Type B pancreatic cell (in vitro differentiated cells): Measurements from ENCODE around the gene NPIPA7. TPM values are rescaled to one million over a fixed set of nuclear protein-coding genes. Genes with fewer than 3 reads are reported as not detected.
A peak's percentile ranks its signal among the peaks of the same experiment; 100 is the strongest.
"Not testable (repeated sequence)": the region's sequence is repeated elsewhere in the genome, so short reads cannot be mapped to it uniquely, and the experiment has no call there.

ENCODE experiments used
- DNase-seq: peaks from one replicate; pipeline ENCODE4 v3.0.0; 2021; ENCODE audit warnings: mixed read lengths; ENCODE audit not compliant: unreplicated experiment; ENCODE audit errors: extremely low spot score
- H3K27ac Mint-ChIP-seq: 2 replicates; pipeline ENCODE4 v1.8.0; 2021; ENCODE audit warnings: mild to moderate bottlenecking, mixed read lengths
- H3K27me3 Mint-ChIP-seq: 2 replicates; pipeline ENCODE4 v1.8.0; 2021; ENCODE audit warnings: mixed read lengths
- H3K36me3 Mint-ChIP-seq: 2 replicates; pipeline ENCODE4 v1.8.0; 2021; ENCODE audit warnings: mixed read lengths
- H3K4me1 Mint-ChIP-seq: one replicate; pipeline ENCODE4 v1.8.0; 2021; ENCODE audit warnings: mixed read lengths; ENCODE audit not compliant: unreplicated experiment
- H3K4me3 Mint-ChIP-seq: 2 replicates; pipeline ENCODE4 v1.8.0; 2021; ENCODE audit warnings: mild to moderate bottlenecking, mixed read lengths
- H3K9me3 Mint-ChIP-seq: 2 replicates; pipeline ENCODE4 v1.8.0; 2021; ENCODE audit warnings: mixed read lengths
- long read RNA-seq: library from polyadenylated mRNA; unstranded; transcript quantifications from one replicate; pipeline ENCODE4 v2.0.0, GENCODE V29; 2020
- total RNA-seq: library from RNA; stranded (reverse); gene quantifications from 2 replicates; pipeline ENCODE4 v1.2.1, GENCODE V29; 2021; ENCODE audit warnings: low replicate concordance

Gene NPIPA7
- 3.5 and 8.0 TPM in 2 replicates for total RNA-seq
- long read RNA-seq, partial matches to known transcripts: 0 of 2 reads
- long read RNA-seq, other reads (novel, unspliced or antisense): 2 of 2 reads

GRCh38 chr16:16378840-16379239, at the start of gene NPIPA7:
TSS of gene NPIPA7 (plus strand) at chr16:16379140. CDS start at chr16:16379245, 105 bp downstream.
- not testable (repeated sequence) for H3K9me3 Mint-ChIP-seq, H3K27ac Mint-ChIP-seq, DNase-seq, H3K27me3 Mint-ChIP-seq, H3K36me3 Mint-ChIP-seq, H3K4me1 Mint-ChIP-seq, H3K4me3 Mint-ChIP-seq

- H3K9me3 Mint-ChIP-seq, H3K27ac Mint-ChIP-seq, H3K4me3 Mint-ChIP-seq, H3K36me3 Mint-ChIP-seq, H3K27me3 Mint-ChIP-seq, DNase-seq, H3K4me1 Mint-ChIP-seq: not testable (repeated sequence)
Measured at GRCh38 chr16:16331466-16331865, 47.5 kb upstream of the NPIPA7 start.

- not testable (repeated sequence) for H3K4me3 Mint-ChIP-seq, H3K27ac Mint-ChIP-seq, H3K36me3 Mint-ChIP-seq, DNase-seq, H3K4me1 Mint-ChIP-seq, H3K27me3 Mint-ChIP-seq, H3K9me3 Mint-ChIP-seq
Measured at GRCh38 chr16:16357556-16357955, 21.4 kb upstream of the NPIPA7 start.

GRCh38 chr16:16358539-16359240, 20.2 kb upstream of the NPIPA7 start:
- not testable (repeated sequence) for H3K4me3 Mint-ChIP-seq, H3K27me3 Mint-ChIP-seq, H3K27ac Mint-ChIP-seq, H3K4me1 Mint-ChIP-seq, H3K9me3 Mint-ChIP-seq, DNase-seq, H3K36me3 Mint-ChIP-seq

- H3K4me1 Mint-ChIP-seq: not testable (repeated sequence)
Measured at GRCh38 chr16:16363595-16363994, 15.3 kb upstream of the NPIPA7 start.

GRCh38 chr16:16364100-16364499, 14.8 kb upstream of the NPIPA7 start:
- H3K4me3 Mint-ChIP-seq, H3K9me3 Mint-ChIP-seq, H3K36me3 Mint-ChIP-seq, H3K4me1 Mint-ChIP-seq, DNase-seq, H3K27me3 Mint-ChIP-seq, H3K27ac Mint-ChIP-seq: not testable (repeated sequence)

More at GRCh38 chr16:16363595-16363994, 15.3 kb upstream of the NPIPA7 start:
- H3K27me3 Mint-ChIP-seq, H3K27ac Mint-ChIP-seq, H3K36me3 Mint-ChIP-seq, H3K4me3 Mint-ChIP-seq, DNase-seq, H3K9me3 Mint-ChIP-seq: not testable (repeated sequence)

GRCh38 chr16:16364701-16365100, 14.2 kb upstream of the NPIPA7 start:
- not testable (repeated sequence) for DNase-seq, H3K27me3 Mint-ChIP-seq, H3K36me3 Mint-ChIP-seq, H3K4me1 Mint-ChIP-seq, H3K4me3 Mint-ChIP-seq, H3K9me3 Mint-ChIP-seq, H3K27ac Mint-ChIP-seq

- not testable (repeated sequence) for H3K4me3 Mint-ChIP-seq, H3K27me3 Mint-ChIP-seq, H3K4me1 Mint-ChIP-seq, H3K9me3 Mint-ChIP-seq, H3K36me3 Mint-ChIP-seq, H3K27ac Mint-ChIP-seq
- peak; percentile 57 for DNase-seq
Measured at GRCh38 chr16:16365319-16365718, 13.6 kb upstream of the NPIPA7 start.

- DNase-seq, H3K27ac Mint-ChIP-seq, H3K9me3 Mint-ChIP-seq, H3K4me1 Mint-ChIP-seq, H3K36me3 Mint-ChIP-seq, H3K27me3 Mint-ChIP-seq, H3K4me3 Mint-ChIP-seq: not testable (repeated sequence)
Measured at GRCh38 chr16:16365851-16366250, 13.1 kb upstream of the NPIPA7 start.

- H3K4me1 Mint-ChIP-seq, H3K27me3 Mint-ChIP-seq, H3K9me3 Mint-ChIP-seq, H3K4me3 Mint-ChIP-seq, H3K36me3 Mint-ChIP-seq, H3K27ac Mint-ChIP-seq: not testable (repeated sequence)
- peak; percentile 66 for DNase-seq
Measured at GRCh38 chr16:16366552-16367284, 12.2 kb upstream of the NPIPA7 start.

- DNase-seq, H3K27me3 Mint-ChIP-seq, H3K4me3 Mint-ChIP-seq, H3K27ac Mint-ChIP-seq, H3K36me3 Mint-ChIP-seq, H3K9me3 Mint-ChIP-seq, H3K4me1 Mint-ChIP-seq: not testable (repeated sequence)
Measured at GRCh38 chr16:16367285-16367628, 11.7 kb upstream of the NPIPA7 start.

- not testable (repeated sequence) for H3K27ac Mint-ChIP-seq, H3K4me3 Mint-ChIP-seq, H3K27me3 Mint-ChIP-seq, H3K36me3 Mint-ChIP-seq, H3K4me1 Mint-ChIP-seq, H3K9me3 Mint-ChIP-seq
- peak; percentile 61 for DNase-seq
Measured at GRCh38 chr16:16369081-16369856, 9.7 kb upstream of the NPIPA7 start.

GRCh38 chr16:16371136-16371735, 7.7 kb upstream of the NPIPA7 start:
- H3K9me3 Mint-ChIP-seq, H3K4me1 Mint-ChIP-seq, H3K27me3 Mint-ChIP-seq, H3K4me3 Mint-ChIP-seq, H3K27ac Mint-ChIP-seq, H3K36me3 Mint-ChIP-seq, DNase-seq: not testable (repeated sequence)
